CD4-positive, alpha-beta T cell treated with Interferon alpha-2 for 1 hour (primary cell): ENCODE results near the gene RFTN2.

Source experiments
- DNase-seq, 2 donors: peaks; one replicate each; pipeline ENCODE4 v3.0.0-alpha.2; 2020 to 2022

RFTN2 gene

GRCh38 chr2:197538412-197538811, 137.0 kb downstream of the RFTN2 start:
- no peak for DNase-seq
